ENCODE measurements around the gene GNAZ.

DNA sequence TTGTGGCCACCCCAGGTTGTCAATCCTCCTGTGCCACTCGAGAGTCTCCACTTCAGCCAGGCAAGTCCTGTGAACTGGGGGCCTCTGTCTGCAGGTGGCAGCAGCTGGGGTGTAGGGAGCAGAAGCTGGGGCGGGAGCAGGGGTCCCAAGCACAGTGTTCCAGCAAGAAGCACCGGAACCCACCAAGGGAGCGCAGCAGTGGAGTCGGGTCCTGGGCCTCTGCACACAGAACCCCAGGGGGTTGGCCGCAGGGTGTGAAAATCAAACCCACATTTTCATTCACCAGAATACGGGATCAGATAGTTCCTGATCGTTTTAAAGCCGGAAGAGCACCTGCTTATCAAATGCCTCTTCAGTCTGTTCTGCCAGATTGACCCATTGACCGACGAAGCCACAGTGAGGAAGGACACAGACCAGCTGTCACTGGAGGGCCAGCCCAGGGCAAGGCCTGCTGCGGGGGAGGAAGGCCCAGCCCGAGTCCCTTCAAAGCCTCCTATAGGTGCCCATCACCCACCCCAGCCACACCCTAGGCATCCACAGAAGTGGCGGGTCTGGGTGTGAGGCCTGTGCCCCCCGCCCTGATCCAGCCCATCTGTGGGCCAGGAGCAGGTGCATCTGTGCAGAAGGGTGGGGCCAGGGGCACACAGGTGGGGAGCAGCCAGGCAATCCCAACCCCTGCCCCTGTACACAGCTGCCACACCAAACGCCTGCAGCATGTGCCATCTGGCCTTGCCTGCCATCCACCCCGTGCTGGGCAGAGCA, 37.3 kb downstream of the GNAZ start:
- TF ChIP-seq, protein P1, sequence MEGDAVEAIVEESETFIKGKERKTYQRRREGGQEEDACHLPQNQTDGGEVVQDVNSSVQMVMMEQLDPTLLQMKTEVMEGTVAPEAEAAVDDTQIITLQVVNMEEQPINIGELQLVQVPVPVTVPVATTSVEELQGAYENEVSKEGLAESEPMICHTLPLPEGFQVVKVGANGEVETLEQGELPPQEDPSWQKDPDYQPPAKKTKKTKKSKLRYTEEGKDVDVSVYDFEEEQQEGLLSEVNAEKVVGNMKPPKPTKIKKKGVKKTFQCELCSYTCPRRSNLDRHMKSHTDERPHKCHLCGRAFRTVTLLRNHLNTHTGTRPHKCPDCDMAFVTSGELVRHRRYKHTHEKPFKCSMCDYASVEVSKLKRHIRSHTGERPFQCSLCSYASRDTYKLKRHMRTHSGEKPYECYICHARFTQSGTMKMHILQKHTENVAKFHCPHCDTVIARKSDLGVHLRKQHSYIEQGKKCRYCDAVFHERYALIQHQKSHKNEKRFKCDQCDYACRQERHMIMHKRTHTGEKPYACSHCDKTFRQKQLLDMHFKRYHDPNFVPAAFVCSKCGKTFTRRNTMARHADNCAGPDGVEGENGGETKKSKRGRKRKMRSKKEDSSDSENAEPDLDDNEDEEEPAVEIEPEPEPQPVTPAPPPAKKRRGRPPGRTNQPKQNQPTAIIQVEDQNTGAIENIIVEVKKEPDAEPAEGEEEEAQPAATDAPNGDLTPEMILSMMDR (optimal IDR thresholded peaks at IDR 0.05 in 1 of 3, IDR thresholded peaks at IDR 0.05 in 1 of 3, conservative IDR thresholded peaks at IDR 0.05 in 1 of 3; ENCODE audit: extremely low read depth in 1 of 3, insufficient read depth in 2 of 3, low read length in 3 of 3): no peak
- TF ChIP-seq EZH2 (IDR thresholded peaks at IDR 0.05; ENCODE audit: low read length): no peak

Data from keratinocyte (primary cell).